GM12878 (cell line): ENCODE results near the gene CAMK2D.

ENCODE experiments used
- TF ChIP-seq, protein P1 (sequence below), 3 experiments: IDR thresholded peaks in 2 of 3; conservative IDR thresholded peaks in 1 of 3; 2 replicates each; pipeline ENCODE4 v1.5.1; 2011; ENCODE audit warnings: low read depth in 3 of 3, low read length in 3 of 3, mild to moderate bottlenecking in 3 of 3, control low read depth in 2 of 3, moderate library complexity in 2 of 3, inconsistent platforms in 1 of 3, mixed read lengths in 1 of 3; ENCODE audit not compliant: control insufficient read depth in 2 of 3, insufficient read depth in 1 of 3; ENCODE audit errors: extremely low read depth in 1 of 3
- TF ChIP-seq, protein P2 (sequence below): IDR thresholded peaks from 2 replicates; pipeline ENCODE4 v1.6.1; 2012; ENCODE audit warnings: low read depth, low read length, improper control_type of control experiment

DNA sequence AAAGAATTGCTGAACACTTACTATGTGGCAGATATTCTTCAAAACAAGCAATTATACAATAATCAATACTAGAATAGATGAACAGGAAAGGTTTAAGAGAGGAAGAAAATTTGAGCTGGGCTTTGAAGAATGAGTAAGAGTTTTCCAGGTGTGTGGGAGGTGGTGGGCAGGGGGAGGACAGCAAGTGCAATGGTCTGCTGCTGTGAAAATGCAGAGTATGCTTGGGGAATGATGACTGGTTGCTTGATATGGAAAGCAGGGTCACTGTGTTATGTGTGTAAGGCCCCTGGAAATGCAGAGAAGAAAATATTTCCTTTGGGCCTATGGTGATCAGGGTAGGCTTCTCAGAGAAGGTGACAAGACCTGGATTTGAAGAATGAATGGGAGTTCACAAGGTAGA lies 300.3 kb downstream of the CAMK2D start:
- TF ChIP-seq, protein P1, sequence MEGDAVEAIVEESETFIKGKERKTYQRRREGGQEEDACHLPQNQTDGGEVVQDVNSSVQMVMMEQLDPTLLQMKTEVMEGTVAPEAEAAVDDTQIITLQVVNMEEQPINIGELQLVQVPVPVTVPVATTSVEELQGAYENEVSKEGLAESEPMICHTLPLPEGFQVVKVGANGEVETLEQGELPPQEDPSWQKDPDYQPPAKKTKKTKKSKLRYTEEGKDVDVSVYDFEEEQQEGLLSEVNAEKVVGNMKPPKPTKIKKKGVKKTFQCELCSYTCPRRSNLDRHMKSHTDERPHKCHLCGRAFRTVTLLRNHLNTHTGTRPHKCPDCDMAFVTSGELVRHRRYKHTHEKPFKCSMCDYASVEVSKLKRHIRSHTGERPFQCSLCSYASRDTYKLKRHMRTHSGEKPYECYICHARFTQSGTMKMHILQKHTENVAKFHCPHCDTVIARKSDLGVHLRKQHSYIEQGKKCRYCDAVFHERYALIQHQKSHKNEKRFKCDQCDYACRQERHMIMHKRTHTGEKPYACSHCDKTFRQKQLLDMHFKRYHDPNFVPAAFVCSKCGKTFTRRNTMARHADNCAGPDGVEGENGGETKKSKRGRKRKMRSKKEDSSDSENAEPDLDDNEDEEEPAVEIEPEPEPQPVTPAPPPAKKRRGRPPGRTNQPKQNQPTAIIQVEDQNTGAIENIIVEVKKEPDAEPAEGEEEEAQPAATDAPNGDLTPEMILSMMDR (IDR thresholded peaks at IDR 0.05 in 2 of 3, conservative IDR thresholded peaks at IDR 0.05 in 1 of 3; ENCODE audit: control insufficient read depth in 2 of 3, extremely low read depth in 1 of 3, insufficient read depth in 1 of 3, low read depth in 3 of 3, low read length in 3 of 3), result no peak
- TF ChIP-seq, protein P2, sequence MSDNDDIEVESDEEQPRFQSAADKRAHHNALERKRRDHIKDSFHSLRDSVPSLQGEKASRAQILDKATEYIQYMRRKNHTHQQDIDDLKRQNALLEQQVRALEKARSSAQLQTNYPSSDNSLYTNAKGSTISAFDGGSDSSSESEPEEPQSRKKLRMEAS, result no peak
